DMS79 treated with DMSO at 0.1 percent for 48 hours (cell line): Measurements from ENCODE around the gene TIMMDC1.
A peak's percentile ranks its signal among the peaks of the same experiment; 100 is the strongest.

ENCODE experiments used
- DNase-seq: peaks from one replicate; lab custom pipeline; 2025; lab: John Stamatoyannopoulos, UW

The TIMMDC1 gene, protein sequence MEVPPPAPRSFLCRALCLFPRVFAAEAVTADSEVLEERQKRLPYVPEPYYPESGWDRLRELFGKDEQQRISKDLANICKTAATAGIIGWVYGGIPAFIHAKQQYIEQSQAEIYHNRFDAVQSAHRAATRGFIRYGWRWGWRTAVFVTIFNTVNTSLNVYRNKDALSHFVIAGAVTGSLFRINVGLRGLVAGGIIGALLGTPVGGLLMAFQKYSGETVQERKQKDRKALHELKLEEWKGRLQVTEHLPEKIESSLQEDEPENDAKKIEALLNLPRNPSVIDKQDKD

DNA sequence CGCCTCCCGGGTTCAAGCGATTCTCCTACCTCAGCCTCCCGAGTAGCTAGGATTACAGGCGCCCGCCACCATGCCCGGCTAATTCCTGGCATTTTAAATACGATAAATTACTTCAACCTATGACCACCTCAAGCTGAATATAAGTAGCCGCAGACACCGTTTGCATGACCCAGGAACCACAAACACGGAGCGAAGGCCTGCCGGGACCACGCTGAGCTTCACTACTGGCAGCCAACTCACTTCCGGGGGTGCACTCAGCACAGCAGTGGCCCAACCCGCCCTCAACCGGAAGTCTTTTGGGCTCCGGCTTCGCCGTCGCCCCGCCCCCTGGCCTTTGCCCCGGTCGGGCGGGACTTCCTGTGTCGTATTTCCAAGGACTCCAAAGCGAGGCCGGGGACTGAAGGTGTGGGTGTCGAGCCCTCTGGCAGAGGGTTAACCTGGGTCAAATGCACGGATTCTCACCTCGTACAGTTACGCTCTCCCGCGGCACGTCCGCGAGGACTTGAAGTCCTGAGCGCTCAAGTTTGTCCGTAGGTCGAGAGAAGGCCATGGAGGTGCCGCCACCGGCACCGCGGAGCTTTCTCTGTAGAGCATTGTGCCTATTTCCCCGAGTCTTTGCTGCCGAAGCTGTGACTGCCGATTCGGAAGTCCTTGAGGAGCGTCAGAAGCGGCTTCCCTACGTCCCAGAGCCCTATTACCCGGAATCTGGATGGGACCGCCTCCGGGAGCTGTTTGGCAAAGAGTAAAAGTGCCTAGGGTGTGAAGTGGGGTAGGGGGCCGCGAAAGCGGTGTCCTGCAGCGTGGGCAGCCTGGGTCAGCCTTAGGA, at the start of gene TIMMDC1:
TSS of gene TIMMDC1 (plus strand) at position 362 of the 826 bp plus-strand sequence. CDS start at position 549, 187 bp downstream.
- peak; percentile 98 for DNase-seq

DNA sequence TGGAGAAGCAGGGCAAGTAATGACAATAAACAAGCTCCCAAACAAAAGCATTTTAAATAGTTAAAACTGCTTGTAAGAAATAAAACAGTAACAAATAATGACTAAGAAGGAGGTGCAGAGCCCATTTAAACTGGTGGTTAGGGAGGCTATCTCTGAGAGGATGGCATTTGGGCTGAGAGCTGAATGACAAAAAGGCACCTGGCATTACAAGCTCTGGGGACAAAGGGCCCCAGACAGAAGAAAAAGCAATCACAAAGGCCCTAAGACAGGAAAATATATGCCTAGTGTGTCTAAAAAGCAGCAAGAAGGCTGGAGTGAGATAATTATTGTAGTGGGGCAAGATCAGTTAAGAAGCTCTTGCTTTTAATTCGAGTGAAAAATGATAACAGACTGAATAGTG, 44.5 kb upstream of the TIMMDC1 start:
- DNase-seq = no peak

DNA sequence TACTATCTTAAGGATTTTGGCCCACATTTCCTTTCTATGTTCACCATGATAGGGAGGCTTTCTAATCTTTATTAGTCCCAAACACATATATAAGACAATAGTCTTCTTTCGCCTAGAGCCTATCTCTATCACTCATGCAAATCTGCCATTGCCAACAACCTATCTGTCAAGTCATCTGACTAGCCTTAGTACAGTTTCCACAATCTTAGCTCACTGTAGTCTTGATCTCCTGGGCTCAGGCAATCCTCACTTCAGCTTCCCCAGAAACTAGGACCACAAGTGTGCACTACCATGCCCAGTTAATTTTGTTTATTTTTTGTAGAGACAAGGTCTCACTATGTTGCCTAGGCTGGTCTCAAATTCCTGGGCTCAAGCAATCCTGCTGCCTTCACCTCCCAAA, 41.9 kb upstream of the TIMMDC1 start:
- DNase-seq = no peak

DNA sequence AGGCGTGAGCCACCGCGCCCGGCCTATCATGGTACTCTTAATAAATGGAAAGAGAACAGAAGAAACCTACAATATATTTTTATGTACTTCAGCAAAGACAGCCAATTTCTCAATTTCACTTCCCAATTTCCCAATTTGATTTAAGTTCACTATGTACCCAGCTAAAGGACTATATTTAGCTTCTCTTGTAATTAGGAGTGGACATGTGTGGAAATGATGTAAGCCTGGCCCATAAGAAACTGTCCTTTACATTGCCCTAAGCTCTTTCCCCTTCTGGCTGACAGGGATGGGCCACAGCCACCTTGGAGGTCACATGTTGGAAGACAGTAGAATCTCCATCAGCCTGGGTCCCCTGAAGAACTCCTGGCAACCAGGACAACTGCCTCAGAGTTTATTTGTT, 41.1 kb upstream of the TIMMDC1 start:
- no peak for DNase-seq

DNA sequence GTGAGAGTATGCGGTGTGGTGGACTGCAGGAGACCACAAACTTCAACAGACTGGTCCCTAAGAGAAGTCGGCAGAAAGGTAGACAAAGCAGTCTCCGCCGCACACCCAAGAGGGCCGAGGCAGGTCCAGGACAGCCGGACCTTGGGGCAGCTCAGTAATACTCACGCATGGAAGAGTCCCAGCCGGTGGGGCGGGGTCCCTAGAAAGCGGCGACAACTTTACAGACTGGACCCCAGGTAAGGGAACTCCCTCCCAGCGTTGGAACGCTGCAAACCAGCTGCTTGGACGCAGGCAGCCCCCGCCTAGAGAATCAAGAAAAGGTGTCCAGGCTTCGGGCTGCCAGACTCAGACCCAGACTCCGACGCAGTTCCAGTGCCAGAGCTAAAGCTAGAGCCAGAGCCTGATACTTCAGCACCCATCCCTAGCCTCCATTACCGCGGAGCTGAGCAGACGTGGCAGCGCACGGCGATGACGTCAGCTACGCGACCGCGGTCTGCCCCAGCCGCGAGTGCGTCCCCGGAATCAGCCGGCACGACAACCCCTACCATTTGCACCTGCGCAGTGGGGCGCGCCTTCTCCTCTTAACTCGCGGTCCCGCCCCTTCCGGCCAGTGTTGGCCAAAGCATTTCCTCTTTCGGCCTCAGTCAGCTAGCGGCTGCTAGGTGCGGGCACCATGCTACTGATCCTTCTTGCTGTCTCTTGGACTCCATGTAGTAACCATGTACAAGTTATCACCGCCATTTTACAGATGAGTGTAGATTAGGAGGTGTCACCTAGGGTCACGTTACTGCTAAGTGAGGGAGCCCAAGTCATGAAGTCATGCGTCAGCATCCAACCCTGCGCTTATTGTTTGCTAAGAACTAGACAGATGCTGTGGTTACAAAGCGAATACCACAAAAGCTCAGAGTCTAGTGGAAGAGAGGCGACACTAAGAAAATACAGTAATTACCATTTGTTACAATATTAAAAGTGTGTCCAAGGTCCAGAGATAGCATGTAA, 34.9 kb upstream of the TIMMDC1 start, which contains the start of gene TMEM39A:
TSS of gene TMEM39A (minus strand) at position 445 of the 999 bp plus-strand sequence. CDS start 1,541 bp downstream, outside the sequence.
- peak; percentile 97 for DNase-seq

DNA sequence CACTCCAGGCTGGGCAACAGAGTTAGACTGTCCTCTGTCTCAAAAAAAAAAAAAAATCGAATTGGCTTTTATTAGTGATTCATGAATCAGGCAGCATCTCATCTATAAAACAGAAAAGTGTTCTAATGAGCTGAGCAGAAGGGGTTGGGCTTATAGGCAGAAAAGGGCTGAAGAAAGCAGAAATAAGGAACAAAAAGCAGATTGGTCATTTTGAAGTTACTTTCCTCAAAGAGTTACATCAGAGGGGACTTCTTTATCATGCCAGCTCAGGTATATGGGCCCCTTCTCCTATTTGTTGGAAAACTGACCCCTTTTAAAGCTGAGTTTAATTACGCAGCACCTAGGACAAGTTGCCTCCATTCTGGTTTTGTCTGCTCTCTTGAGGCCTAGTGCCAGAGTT, 30.3 kb upstream of the TIMMDC1 start:
- DNase-seq = no peak

DNA sequence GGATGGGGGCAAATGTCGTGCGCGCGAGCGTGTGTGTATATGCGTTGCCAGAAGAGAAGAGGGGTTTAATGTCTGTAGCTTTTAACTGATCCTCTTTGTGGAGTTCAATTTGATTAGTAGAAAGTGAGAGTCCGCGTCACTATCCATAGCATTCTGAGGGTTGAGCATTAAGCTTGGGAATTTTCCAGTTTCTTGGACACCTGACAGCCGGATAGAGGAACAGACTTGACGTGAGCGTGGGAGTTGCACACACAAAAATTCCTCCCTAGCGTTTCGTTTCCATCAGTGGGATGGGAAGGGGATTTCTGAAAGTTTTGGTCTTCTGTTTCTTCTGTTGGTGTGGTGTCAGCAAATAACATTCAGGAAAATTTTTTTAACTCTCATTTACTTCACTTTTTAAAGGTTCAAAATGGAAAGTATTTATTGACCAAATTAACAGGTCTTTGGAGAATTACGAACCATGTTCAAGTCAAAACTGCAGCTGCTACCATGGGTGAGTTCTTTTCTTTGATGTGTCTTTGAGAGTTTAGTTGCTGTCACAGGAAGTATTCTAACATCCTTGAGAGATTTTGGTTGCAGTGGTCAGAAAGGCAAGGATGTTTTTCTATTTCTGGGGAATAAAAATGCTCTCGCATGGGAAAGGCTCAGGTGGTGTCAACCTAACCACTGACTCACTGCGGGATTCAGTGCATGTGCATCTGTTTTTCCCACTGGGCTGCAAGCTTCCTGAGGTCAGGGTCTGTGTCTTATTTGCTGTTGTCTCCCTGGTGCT, 28.7 kb upstream of the TIMMDC1 start:
- DNase-seq = no peak

DNA sequence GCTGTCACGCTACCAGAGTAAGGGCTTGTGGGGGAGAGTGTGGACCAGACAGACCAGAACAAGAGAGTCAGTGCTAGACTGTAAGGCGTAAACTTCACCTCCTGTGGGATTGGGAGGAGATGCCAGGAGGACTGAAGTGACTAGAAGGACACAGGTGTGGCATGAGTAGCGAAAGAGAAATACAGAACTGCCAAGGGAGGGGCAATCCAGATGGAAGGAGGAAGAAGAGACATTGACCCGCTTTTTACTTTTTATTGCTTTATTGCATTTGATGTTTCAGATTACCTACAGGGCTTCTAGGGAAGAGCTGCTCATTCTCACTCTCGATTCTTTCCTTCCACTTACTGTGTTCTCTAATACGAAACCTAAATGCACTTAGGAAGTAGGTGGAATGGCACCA, 27.5 kb upstream of the TIMMDC1 start:
- no peak for DNase-seq

DNA sequence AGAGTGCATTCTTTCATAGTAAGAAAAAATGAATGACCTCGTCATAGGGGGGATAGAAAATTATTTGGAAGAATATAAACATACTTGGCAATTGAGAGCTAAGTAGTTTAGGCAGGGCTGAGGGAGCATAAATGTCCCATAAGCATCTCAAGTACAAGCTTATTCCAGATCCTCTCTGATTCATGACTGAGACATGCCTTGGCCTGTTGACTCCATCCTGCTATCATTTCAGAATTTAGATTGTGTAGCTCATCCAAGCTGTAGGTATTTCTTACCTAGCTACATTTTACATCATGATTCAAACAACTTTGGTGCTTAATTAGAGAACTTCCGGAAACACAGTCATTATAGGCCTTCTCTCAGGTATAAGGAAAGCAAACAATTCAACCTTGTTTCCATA, 17.3 kb upstream of the TIMMDC1 start:
- no peak for DNase-seq

DNA sequence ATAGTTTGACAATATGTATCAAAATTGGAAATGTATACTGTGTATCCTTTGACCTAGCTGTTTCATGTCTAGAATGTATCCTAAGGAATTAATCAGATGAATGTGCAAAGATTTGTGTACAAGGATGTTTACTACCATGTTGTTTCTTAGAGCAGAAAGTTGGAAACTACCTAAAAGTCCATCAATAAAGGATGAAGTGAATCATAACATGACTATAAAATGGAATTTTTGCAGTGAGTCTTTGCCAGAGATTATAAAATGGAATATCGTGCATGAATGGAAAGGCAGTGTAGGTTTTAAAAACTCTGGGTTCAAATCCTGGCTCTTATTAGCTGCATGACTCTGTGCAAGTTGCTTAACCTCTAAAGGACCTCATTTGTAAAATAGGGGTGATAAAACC, 15.2 kb upstream of the TIMMDC1 start:
- DNase-seq = no peak

DNA sequence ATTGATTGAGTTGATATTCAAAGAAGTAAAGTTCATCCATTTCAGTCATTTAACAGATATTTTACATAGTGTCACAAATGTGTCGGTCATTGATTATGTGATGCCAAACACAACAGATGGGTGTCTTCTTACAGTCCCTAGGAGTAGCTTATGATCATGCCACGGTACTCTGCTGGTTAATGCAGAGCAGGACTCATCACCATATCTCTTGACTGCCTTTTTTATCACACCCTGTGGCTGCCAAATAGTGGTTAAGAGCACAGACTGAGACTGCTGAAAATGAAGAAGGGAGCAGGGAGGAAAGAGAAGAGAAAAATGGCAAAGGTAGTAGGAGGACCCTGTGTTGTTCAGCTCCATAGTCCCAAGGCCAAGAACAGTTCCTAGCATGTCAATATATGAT, 12.8 kb upstream of the TIMMDC1 start:
- no peak for DNase-seq

DNA sequence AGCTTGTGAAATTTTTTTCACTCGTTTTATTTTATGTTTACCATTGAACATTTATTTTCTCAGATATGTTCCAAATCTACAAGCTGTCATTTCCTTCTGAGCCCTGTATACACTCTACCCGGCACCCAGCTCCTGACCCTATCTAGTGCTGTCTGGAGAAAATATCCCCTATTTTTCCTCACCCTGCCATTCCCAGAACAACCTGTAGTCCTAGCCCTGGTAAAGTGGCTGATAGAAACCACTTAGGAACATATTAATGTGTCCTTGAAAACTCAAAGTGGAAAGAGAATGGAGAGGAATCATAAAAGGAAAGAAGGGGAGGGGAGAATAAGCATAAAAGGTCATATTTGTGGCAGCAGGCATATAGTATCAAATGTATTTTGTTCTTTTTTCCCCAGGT, 8.2 kb upstream of the TIMMDC1 start:
- DNase-seq = no peak

DNA sequence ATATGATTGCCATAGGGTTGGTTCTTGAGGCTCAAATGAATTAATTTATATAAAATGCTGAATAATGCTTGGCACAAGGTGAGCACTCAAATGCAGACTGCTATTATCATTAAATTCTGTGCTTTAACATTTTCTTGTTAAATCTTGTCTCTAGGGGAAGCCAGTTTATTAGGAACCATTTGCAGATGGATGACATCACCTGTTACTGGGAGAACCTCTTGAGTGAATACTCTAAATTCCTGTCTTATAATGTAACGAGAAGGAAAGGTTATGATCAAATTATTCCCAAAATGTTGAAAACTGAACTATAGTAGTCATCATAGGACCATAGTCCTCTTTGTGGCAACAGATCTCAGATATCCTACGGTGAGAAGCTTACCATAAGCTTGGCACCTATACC, 6.2 kb upstream of the TIMMDC1 start:
- no peak for DNase-seq

DNA sequence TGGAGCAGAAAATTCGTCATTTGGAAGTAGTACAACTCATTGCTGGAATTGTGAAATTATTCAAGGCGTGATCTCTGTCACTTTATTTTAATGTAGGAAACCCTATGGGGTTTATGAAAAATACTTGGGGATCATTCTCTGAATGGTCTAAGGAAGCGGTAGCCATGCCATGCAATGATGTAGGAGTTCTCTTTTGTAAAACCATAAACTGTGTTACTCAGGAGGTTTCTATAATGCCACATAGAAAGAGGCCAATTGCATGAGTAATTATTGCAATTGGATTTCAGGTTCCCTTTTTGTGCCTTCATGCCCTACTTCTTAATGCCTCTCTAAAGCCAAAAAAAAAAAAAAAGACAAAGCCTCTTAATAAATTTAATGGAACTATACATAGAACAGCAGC, 5.5 kb upstream of the TIMMDC1 start:
- no peak for DNase-seq

DNA sequence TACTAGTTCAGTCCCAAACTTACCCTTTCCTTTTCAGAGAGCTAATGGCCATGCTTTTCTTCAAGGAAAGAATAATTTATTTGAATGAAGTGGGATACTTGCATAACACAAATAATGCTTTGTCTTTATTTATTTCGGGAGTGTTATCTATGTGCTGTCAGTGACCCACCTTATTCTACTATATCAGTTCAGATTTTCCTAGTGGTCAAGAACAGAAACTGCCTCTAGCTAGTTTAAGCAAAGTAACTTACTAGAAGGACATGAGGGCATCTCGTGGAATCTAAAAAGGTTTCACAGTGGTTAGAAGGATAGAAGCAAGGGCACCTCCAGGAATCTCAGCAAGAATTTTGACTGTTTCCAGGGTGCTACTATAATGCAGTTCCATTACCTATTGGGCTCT, 3.8 kb upstream of the TIMMDC1 start:
- no peak for DNase-seq

DNA sequence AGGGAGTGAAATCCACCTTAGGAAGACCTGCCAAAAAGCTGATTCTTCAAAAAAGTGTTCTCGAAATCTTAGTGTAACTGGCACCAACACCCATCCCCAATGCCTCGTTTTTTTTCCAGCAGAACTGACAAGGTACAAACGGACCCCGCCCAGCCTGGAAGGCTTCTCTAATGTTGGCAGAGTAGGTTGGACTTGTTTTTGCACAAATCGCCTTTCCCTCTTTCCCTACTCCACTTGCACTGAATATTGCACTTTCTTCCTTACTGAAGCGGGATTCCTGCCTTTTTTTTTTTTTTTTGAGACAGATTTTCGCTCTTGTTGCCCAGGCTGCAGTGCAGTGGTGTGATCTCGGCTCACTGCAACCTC, 544 bp upstream of the TIMMDC1 start:
- DNase-seq = peak; percentile 28

DNA sequence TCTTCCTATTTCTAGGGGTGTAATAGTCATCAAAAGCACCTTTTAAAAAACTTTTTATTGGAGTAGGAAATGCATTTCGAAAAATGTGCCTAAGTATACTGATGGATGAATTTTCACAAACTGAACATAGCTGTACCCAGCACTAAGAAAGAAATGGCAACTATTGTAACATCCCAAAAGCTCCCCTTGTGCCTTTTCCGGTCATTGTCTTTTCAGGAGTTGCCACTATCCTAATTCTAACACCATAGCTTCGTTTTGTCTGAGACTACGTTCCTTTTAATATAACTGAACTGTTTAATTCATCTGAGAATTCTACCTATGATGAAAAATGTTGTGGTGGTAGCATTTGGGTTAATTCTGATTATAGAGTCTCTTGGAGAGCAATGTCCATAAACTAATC, 1.9 kb downstream of the TIMMDC1 start:
- DNase-seq = no peak

DNA sequence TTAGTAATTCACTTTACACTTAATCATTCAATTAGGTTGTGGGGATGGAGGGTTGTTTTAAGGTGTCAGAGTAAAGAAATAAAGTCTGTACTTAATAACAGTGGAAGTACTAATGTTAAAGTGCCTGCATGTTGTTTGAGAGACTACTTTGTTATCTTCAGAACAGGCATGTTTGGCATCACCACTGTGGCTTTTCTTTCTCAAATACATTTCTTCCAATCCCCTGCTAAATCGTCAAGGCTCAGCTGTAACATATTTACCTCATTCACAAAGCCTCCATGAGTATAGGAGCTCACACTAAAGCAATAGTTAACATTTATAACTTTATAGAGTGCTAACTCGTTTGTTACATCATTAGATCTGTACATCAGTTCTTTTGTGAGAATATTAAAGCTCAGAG, 2.6 kb downstream of the TIMMDC1 start:
- DNase-seq = no peak

DNA sequence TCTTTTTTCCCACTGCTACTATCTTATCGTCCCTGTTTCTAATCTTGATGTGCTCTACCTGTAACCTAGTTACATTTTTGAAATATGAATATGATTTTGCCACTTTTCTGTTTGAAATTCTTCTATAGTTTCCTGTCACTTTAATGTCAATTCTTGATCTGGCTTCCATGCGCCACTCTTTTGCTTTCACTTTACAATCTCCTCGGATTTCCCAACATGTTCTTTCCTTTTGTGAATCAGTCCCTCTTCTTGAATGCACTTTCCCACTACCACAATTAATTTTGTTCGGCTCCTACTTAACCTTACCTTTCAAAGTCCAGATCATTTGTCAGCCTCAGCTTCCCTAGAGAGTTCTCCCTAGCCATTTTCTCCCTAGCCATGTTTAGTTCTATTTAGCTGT, 8.3 kb downstream of the TIMMDC1 start:
- no peak for DNase-seq

DNA sequence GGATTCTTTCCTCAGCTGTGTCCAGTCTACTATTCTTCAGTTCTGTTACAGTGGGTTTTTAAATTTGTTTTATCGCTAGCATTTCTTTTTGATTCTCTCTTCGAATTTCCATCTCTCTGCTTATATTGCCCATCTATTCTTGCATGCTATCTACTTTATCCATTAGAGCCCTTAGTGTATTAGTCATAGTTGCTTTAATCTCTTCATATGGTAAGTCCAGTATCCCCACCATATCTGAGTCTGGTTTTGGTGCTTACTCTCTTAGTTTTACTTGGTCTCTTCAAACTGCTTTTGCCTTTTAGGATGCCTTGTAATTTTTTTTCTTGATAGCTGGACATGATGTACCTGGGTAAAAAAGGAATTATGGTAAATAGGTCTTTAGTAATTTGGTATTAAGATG, 9.1 kb downstream of the TIMMDC1 start:
- no peak for DNase-seq

DNA sequence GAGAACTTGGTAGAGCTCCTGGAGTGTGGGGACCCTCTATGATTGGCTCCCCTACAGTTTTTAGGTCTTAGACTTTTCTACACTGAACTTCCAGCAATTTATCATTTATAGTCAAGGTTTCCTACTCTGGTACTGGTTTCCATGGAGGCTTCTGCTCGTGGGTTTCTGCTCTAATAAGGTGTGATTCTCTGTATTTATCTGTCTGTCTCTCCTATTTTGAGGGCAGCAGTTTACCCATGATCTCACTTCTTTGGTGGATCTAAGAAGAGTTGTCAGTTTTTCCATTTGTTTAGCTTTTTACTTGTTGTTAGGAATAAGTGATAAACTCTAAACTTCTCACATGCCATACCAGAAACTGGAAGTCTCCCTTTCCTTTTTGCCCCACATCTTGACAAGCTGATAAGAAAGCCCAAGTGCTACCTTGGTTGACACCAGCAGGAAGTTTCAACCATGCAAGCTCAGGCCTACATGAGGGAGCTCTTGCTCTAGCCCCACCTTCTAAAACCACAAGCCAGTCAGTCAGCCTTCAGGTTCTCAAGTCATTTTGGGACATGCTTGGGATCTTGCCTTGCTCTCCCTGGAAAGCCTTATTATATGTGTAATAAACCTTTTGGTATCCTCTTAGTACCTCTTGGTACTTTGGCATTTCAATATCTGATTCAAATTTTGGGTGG, 10.0 kb downstream of the TIMMDC1 start:
- no peak for DNase-seq
